Cardiac muscle cell (in vitro differentiated cells and primary cell): ENCODE data around the gene TMCO1. TPM values are rescaled to one million over a fixed set of nuclear protein-coding genes. Genes with fewer than 3 reads are reported as not detected.
A peak's percentile ranks its signal among the peaks of the same experiment; 100 is the strongest.

Source experiments
- DNase-seq, 2 donors: peaks; one replicate each; pipeline versions ENCODE4 v3.0.0 to v3.0.0-alpha.2; 2010 to 2017; ENCODE audit warnings: low read depth in 1 of 2, low spot score in 1 of 2
- H3K27ac ChIP-seq: fragments of 200-600 bp; sonication (generic); 2 replicates; pipeline ENCODE4 v1.5.1; 2016
- H3K27me3 ChIP-seq: fragments of 200-600 bp; sonication (generic); 2 replicates; pipeline ENCODE4 v1.6.0; 2016; ENCODE audit warnings: control low read depth
- H3K36me3 ChIP-seq: fragments of 200-600 bp; sonication (generic); 2 replicates; pipeline ENCODE4 v1.5.1; 2016; ENCODE audit warnings: control low read depth
- H3K4me1 ChIP-seq: fragments of 200-600 bp; sonication (generic); 2 replicates; pipeline ENCODE4 v1.8.1; 2017; ENCODE audit warnings: low read depth, mild to moderate bottlenecking, mixed run types
- H3K4me3 ChIP-seq: fragments of 200-600 bp; sonication (generic); 2 replicates; pipeline ENCODE4 v1.5.1; 2016; ENCODE audit warnings: mild to moderate bottlenecking
- H3K9me3 ChIP-seq: fragments of 200-600 bp; sonication (generic); 2 replicates; pipeline ENCODE4 v1.5.1; 2017; ENCODE audit warnings: low read depth, mild to moderate bottlenecking, control low read depth
- CTCF ChIP-seq: IDR thresholded peaks from 2 replicates; pipeline ENCODE4 v1.5.1; 2012; ENCODE audit warnings: low read depth, mild to moderate bottlenecking, low read length
- polyA plus RNA-seq: library from polyadenylated mRNA; unstranded; fragments of >200 nt; fragmentation: Nextera tagmentation; extraction: Ambion mirVana; gene quantifications from 2 replicates; pipeline ENCODE4 v1.2.1, GENCODE V29; 2016
- total RNA-seq: library from RNA; depleted of rRNA; stranded (reverse); fragments of >200 nt; gene quantifications from 2 replicates; pipeline ENCODE4 v1.2.3, GENCODE V29; 2016

TMCO1 gene
- total and polyA plus RNA-seq, 2 experiments from 2014 or later, result 32.5 to 111 TPM

GRCh38 chr1:165699577-165699976, 69.1 kb downstream of the TMCO1 start:
- DNase-seq, result no peak
- TF ChIP-seq CTCF, result no peak

GRCh38 chr1:165698761-165699052, 70.0 kb downstream of the TMCO1 start:
- H3K36me3 ChIP-seq, result no peaks in the 10 kb centered on the region
- H3K4me3 ChIP-seq, result peak overlapping the region; percentile 71
- H3K27ac ChIP-seq, result peak overlapping the region; percentile 35
- no peak for DNase-seq
- H3K27me3 ChIP-seq, result peaks cover 9% of the 10 kb centered on the region
- H3K9me3 ChIP-seq, result no peaks in the 10 kb centered on the region
- peaks cover 3% of the 10 kb centered on the region for H3K4me1 ChIP-seq
- TF ChIP-seq CTCF, result no peak

More at GRCh38 chr1:165699577-165699976, 69.1 kb downstream of the TMCO1 start:
- H3K27me3 ChIP-seq, result peaks cover 9% of the 10 kb centered on the region
- H3K27ac ChIP-seq, result no peak overlapping the region
- H3K4me1 ChIP-seq, result peaks cover 3% of the 10 kb centered on the region
- no peaks in the 10 kb centered on the region for H3K9me3 ChIP-seq
- H3K36me3 ChIP-seq, result no peaks in the 10 kb centered on the region
- H3K4me3 ChIP-seq, result no peak overlapping the region

GRCh38 chr1:165697881-165698760, 70.5 kb downstream of the TMCO1 start, which contains the start of gene ALDH9A1:
Gene ALDH9A1, minus strand, starts transcription at chr1:165698562. Its CDS starts 4 bp downstream, at chr1:165698558.
- peak; percentile 44 for TF ChIP-seq CTCF
- H3K36me3 ChIP-seq, result no peaks in the 10 kb centered on the region

GRCh38 chr1:165697491-165697880, 71.2 kb downstream of the TMCO1 start:
- no peak overlapping the region for H3K27ac ChIP-seq
- peaks cover 9% of the 10 kb centered on the region for H3K27me3 ChIP-seq
- peak overlapping the region; percentile 71 for H3K4me3 ChIP-seq
- TF ChIP-seq CTCF, result no peak
- H3K4me1 ChIP-seq, result peaks cover 3% of the 10 kb centered on the region
- no peaks in the 10 kb centered on the region for H3K36me3 ChIP-seq
- DNase-seq, result no peak
- H3K9me3 ChIP-seq, result no peaks in the 10 kb centered on the region

More at GRCh38 chr1:165697881-165698760, 70.5 kb downstream of the TMCO1 start, which contains the start of gene ALDH9A1:
- DNase-seq, result peak; percentile 90 to 91
- Histone ChIP-seq H3K9me3 (no peaks in the 10 kb centered on the region), H3K27me3 (peaks cover 9% of the 10 kb centered on the region), H3K27ac (peak within 1 kb of the TSS; percentile 87), H3K4me1 (peaks cover 3% of the 10 kb centered on the region), H3K4me3 (peak within 1 kb of the TSS; percentile 71)

- H3K36me3 ChIP-seq, result no peaks in the 10 kb centered on the region
- H3K27me3 ChIP-seq, result peaks cover 9% of the 10 kb centered on the region
- H3K27ac ChIP-seq, result no peak overlapping the region
- peaks cover 3% of the 10 kb centered on the region for H3K4me1 ChIP-seq
- TF ChIP-seq CTCF, result no peak
- no peak overlapping the region for H3K4me3 ChIP-seq
- peak in 1 of 2 donors; percentile 97 for DNase-seq
- H3K9me3 ChIP-seq, result no peaks in the 10 kb centered on the region
Observed at GRCh38 chr1:165696625-165697100, 72.0 kb downstream of the TMCO1 start.
